Right ventricle myocardium inferior (tissue), 1 donor: ENCODE results near the gene ENTPD8. TPM values are rescaled to one million over a fixed set of nuclear protein-coding genes. Genes with fewer than 3 reads are reported as not detected.
"Not testable (repeated sequence)": the region's sequence is repeated elsewhere in the genome, so short reads cannot be mapped to it uniquely, and the experiment has no call there.

ENCODE experiments used
- ATAC-seq: fragments of 200-7000 bp; cut with Tn5 transposase; one replicate; pipeline ENCODE4 v1.9.1; 2020; ENCODE audit warnings: mild to moderate bottlenecking, moderate library complexity
- DNase-seq: peaks from one replicate; pipeline ENCODE4 v3.0.0; 2021; ENCODE audit errors: missing footprints
- intact Hi-C: fragments of 100-400 bp; cut with DNase I; formaldehyde crosslinking; loops from one replicate; pipeline ENCODE4 v1.11.0; 2022
- microRNA-seq: library from miRNA; unstranded; fragments of <30 nt; microRNA quantifications from one replicate; pipeline ENCODE4 v1.2.0, GENCODE V29; 2020
- total RNA-seq: library from RNA; stranded (reverse); fragmentation: NEBNext Ultra II Directional; extraction: Animal tissue kit (Norgen Biotek cat#: 25700); gene quantifications from one replicate; pipeline ENCODE4 v1.2.1, GENCODE V29; 2021
- donor health status: DM: no; HTN: yes; CAD: no; lungs with severe emphysema.

ENTPD8 gene
- total RNA-seq, 1 donor from 2014 or later = not detected

GRCh38 chr9:137392232-137393007, 48.7 kb downstream of the ENTPD8 start:
- DNase-seq = no peak

GRCh38 chr9:137391411-137391754, 49.8 kb downstream of the ENTPD8 start:
- no peak for ATAC-seq
- intact Hi-C loops = no loop called here
- DNase-seq = peak; percentile 72

More at GRCh38 chr9:137392232-137393007, 48.7 kb downstream of the ENTPD8 start:
- intact Hi-C loops = no loop called here
- ATAC-seq = no peak

GRCh38 chr9:137390553-137391410, 50.4 kb downstream of the ENTPD8 start:
- DNase-seq = no peak
- intact Hi-C loops = no loop called here
- ATAC-seq = no peak

GRCh38 chr9:137389428-137389746, 51.8 kb downstream of the ENTPD8 start:
- intact Hi-C loops = loop anchor here (5.0 kb wide), 1 partner anchor 37 kb away; no protein-coding TSS in a partner anchor
- DNase-seq (no peak), ATAC-seq (no peak)

- no peak for ATAC-seq
- intact Hi-C loops = loop anchor here (5.0 kb wide), 1 partner anchor 37 kb away; no protein-coding TSS in a partner anchor
- DNase-seq = no peak
These were observed 52.3 kb downstream of the ENTPD8 start for GRCh38 chr9:137388589-137389427.

- no peak for DNase-seq
- ATAC-seq = no peak
- intact Hi-C loops = loop anchor here (5.0 kb wide), 1 partner anchor 36 kb away; no protein-coding TSS in a partner anchor
These were observed 53.1 kb downstream of the ENTPD8 start for GRCh38 chr9:137387891-137388560.

GRCh38 chr9:137387114-137387890, 53.9 kb downstream of the ENTPD8 start:
- intact Hi-C loops = loop anchor here (5.0 kb wide), 1 partner anchor 35 kb away; no protein-coding TSS in a partner anchor
- no peak for ATAC-seq
- no peak for DNase-seq

GRCh38 chr9:137386507-137387113, 54.5 kb downstream of the ENTPD8 start:
- not testable (repeated sequence) for DNase-seq, ATAC-seq
- intact Hi-C loops = loop anchor here (5.0 kb wide), 1 partner anchor 34 kb away; no protein-coding TSS in a partner anchor

GRCh38 chr9:137385061-137385655, 56.0 kb downstream of the ENTPD8 start:
- DNase-seq = no peak
- intact Hi-C loops = loop anchor here (5.0 kb wide), 1 partner anchor 33 kb away; no protein-coding TSS in a partner anchor
- ATAC-seq = no peak

Small RNA genes within 50 kb of the gene (microRNA-seq; reads per million reads assigned to microRNA genes)
- not detected for gene MIR7114

Other genes starting within 250 kb of the ENTPD8 start
- 27.9 TPM for gene TPRN, start 240.6 kb downstream of the ENTPD8 start, total RNA-seq
- gene TMEM203, start 235.7 kb downstream of the ENTPD8 start, total RNA-seq = 44.6 TPM
- gene NDOR1, start 235.7 kb downstream of the ENTPD8 start, total RNA-seq = 5.9 TPM
- 26.0 TPM for gene RNF208, start 219.1 kb downstream of the ENTPD8 start, total RNA-seq
- gene CYSRT1, start 216.2 kb downstream of the ENTPD8 start, total RNA-seq = not detected
- gene RNF224, start 213.9 kb downstream of the ENTPD8 start, total RNA-seq = not detected
- gene SLC34A3, start 210.5 kb downstream of the ENTPD8 start, total RNA-seq = not detected
- gene TUBB4B, start 200.1 kb downstream of the ENTPD8 start, total RNA-seq = 620 TPM
- 1.4 TPM for gene STPG3, start 190.1 kb downstream of the ENTPD8 start, total RNA-seq
- 37.9 TPM for gene NELFB, start 186.0 kb downstream of the ENTPD8 start, total RNA-seq
- 16.5 TPM for gene TOR4A, start 163.6 kb downstream of the ENTPD8 start, total RNA-seq
- gene NRARP, start 139.1 kb downstream of the ENTPD8 start, total RNA-seq = 4.7 TPM
- 6.8 TPM for gene EXD3, start 18.2 kb downstream of the ENTPD8 start, total RNA-seq
- 2.2 TPM for gene NOXA1, start 18.0 kb downstream of the ENTPD8 start, total RNA-seq
- gene NSMF, start 18.0 kb upstream of the ENTPD8 start, total RNA-seq = 11.5 TPM
- gene PNPLA7, start 109.0 kb upstream of the ENTPD8 start, total RNA-seq = 9.8 TPM
- 244 TPM for gene MRPL41, start 110.5 kb upstream of the ENTPD8 start, total RNA-seq
- gene DPH7, start 137.6 kb upstream of the ENTPD8 start, total RNA-seq = 17.2 TPM
- 10.8 TPM for gene ZMYND19, start 149.2 kb upstream of the ENTPD8 start, total RNA-seq
- 17.5 TPM for gene ARRDC1, start 164.3 kb upstream of the ENTPD8 start, total RNA-seq
- 30.5 TPM for gene EHMT1, start 177.6 kb upstream of the ENTPD8 start, total RNA-seq